B cell (primary cell): ENCODE measurements around the gene PER1.

Experiments used
- CTCF ChIP-seq: fragments of 200-600 bp; IDR thresholded peaks from one replicate; pipeline ENCODE4 v1.8.0; 2022; ENCODE audit warnings: antibody characterized with exemption, mild to moderate bottlenecking
- EZH2 ChIP-seq: IDR thresholded peaks from 2 replicates; pipeline ENCODE4 v1.6.1; 2012; ENCODE audit warnings: borderline replicate concordance, low read depth, mild to moderate bottlenecking, moderate library complexity, low read length; ENCODE audit not compliant: insufficient read depth, poor library complexity, severe bottlenecking

DNA sequence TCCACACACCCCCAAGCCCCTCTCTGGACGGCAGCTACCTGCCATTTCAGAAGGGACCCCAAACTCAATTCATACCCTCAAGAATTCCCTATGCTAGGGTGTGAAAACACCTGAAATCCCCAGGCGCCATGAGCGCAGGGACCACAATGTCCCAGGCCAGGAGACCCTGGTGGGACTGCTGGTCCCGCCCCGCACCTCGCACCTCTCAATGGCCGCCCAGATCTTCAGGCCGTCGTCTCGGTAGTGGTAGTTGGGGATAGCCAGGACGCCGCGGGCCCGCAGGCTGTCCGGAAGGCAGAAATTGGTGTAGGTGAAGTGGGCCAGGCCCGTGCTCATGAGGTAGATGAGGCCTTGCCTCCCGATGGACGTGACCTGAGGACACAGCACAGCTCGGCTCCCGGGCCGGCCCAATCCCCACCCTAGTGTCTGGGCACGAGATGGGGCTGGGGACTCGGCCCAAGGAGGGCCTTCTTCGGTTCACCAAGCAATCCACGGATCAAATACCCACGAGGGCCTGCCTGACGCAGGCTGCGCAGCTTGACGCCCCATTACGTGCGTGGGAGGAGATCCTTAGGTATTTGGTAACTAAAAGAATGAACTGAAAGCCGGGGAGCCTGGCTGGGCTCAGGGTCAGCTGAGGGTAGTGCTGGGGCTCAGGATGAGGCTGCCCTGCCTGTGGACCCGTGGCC lies 43.1 kb downstream of the PER1 start:
- TF ChIP-seq CTCF: no peak
- TF ChIP-seq EZH2: no peak
